GM18861 (cell line): ENCODE results near the gene ASPG.

Experiments used
- ATAC-seq: cut with Tn5 transposase; IDR thresholded peaks from one replicate; pipeline ENCODE4 v1.9.1; 2021; ENCODE audit not compliant: unreplicated experiment

Gene ASPG

DNA sequence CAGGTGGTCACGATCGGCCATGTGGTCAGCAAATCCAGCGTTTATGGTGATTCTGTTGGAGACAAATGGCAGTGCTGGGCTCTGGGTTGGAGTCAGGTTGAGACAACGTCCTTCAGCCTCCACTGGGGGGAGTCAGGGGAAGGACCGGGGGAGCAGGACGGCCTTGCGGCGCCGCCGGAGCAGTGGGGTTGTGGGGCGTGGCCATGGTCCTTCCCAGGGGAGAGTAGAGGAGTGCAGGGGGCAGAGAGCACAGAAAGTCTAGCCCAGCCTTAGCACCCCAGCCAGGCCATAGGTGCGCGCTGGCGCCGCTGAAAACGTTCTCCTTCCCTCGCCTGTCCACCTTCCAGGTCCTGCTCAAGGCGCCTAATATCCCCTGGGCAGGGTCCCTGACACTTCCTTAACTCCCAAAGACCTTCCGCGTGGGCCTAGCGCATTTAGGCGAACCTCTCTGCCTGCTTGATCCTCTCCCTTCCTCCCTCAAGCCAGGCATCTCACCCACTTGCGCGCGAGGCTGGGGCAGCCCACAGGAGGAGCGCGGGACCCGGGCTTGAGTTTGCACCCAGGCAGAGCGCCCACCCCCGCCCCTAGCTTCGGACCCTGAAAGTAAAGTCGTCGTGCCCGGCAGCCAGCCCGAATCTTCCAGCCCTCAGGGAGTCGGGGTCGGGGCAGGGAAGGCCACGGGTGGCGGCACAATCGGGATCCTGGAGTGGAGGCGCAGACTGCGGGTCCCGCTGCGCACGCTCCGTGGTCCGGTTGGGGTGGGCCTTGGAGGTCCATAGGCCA, 49.8 kb downstream of the ASPG start:
- ATAC-seq: no peak

- no peak for ATAC-seq
Measured at GRCh38 chr14:104135904-104136471, 50.5 kb downstream of the ASPG start.

- ATAC-seq: no peak
Measured at GRCh38 chr14:104136472-104137296, 51.2 kb downstream of the ASPG start.

DNA sequence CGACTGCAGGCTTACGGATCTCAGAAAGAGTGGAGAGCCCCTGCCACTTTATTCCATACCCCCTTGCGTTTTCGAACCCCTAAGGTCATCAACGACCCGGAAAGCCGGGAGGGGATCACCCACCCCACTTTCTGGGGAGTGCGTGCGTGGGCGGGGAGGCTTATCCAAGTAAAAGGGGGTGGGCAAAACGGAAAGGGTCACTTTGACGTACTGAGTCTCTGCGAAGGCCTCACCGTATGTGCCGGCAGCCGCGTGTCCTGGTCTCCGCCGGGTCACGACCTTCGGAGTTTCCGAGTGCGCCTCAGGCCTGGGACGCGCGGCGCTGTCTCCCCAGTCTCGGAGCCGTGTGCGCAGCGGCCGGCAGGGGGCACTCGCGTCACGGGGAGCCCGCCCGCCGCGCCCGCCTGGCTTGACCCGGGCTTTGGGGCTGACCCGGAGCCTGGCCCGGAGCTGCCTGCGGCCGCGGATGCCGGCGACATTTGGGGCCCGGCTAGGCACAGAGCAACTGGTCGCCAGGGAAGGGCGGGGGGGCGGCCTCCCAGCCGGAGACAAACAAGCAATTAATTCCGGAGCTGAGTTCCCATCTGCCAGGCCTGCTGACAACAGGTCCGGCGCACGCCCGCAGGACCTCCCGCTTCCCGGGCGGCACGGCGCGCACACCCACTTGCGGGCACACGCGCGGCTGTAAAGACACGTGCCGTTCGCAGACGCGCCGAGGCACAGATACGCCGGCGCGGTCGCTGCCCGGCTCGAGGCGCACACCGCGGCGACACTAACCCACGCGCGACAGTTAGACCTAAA, 52.0 kb downstream of the ASPG start:
- no peak for ATAC-seq

DNA sequence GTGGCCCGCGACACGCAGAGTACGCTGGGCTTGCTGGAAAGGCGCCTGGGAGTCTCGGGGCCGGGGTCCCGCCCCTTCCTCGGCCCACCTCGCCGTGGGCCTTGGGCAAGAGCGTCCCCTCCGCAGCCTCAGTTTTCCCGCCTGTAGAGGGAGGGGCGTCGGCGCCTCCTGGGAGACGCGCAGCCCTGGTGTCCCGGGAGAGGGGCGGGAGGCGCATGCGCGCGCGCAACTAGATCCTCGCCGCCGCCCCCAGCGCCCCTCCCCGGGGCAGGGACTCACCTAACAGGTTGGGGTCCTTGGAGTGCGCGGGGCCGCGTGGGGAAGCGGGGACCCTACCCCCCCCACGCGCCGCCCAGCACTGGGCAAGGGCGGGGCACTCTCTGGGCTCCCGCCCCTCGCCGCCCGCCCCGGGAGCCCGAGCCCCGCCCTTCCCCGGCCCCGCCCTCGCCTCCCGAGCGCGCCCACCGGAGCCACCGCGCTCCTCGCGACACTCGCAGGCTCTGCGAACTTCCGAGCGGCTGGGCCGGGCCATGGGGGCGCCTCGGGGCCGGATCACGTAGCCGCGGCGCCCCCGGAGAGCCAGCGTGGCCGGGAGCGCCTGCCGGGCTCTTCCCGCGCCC, 52.7 kb downstream of the ASPG start, which contains the start of gene KIF26A:
Gene KIF26A, plus strand, starts transcription at position 490 of the 620 bp plus-strand sequence. CDS start 136 bp downstream, outside the sequence.
- no peak for ATAC-seq

DNA sequence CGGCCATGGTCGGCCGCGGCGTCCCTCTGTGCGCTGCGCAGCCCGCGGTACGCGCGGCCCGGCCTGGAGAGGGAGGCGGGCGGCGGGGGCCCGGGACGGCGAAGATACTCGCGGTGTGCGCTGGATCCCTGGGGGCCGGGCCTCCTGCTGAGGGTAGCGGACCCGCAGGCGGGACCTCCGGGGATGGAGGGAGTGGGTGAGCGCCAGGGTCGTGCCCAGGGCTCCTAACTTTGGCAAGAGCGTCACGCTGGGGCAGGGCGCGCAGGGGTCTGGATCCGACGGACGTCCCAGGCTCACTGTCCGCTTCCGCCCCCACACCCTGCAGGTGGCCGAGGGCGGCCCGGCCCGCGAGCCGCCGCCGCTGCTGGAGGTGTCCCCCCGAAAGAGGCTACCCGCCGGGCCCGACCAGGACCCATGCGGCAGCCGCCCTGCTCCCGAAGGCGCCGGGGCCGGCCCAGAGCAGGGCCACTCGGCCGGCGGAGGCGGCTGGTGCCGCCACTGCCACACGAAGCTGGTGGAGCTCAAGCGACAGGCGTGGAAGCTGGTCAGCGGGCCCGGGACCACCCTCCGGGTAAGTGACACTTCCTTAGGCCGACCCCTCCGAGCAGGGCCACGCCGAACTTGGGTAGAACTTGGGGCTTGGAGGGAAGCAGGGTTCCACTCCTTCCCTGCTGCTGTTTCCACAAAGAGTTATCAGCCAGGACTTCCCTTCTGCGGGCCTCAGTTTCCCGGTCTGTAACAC, 53.4 kb downstream of the ASPG start:
- ATAC-seq: no peak

GRCh38 chr14:104139460-104140212, 54.1 kb downstream of the ASPG start:
- ATAC-seq: no peak

DNA sequence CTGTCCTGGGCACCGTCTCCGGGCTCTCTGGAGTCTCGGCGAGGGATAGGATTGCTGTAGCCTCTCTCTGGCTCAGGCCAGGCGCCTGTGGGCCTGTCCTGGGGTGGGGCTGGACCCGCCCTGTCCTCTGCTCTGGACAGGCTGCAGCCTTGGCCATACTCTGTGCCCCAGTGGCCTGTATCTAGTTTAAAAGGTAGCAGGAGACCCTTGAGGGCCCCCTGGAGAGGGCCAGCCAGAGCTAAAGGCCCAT, 54.6 kb downstream of the ASPG start:
- ATAC-seq: no peak

- no peak for ATAC-seq
Measured at GRCh38 chr14:104140463-104141331, 55.2 kb downstream of the ASPG start.

DNA sequence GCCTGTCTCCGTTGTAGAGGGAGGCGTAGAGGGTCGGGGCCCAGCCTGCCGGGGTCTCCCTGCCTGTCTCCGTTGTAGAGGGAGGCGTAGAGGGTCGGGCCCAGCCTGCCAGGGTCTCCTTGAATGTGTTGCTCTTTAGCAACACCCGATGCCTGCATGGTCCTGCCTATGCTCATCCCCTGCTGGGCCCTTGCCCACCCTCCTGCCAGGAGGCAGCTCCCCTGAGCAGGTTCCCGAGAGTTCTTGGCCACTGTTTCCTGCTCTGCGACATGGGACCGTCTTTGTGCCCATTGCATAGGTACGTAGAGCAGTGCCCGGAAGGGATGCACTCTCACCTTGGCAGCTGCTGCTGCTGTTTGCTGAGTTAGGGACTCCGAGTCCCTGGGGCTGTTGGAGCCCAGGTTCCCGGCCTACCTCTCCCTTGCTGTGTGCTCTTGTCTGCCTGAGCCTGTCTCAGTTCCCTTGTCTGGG, 56.2 kb downstream of the ASPG start:
- no peak for ATAC-seq

- ATAC-seq: no peak
Measured at GRCh38 chr14:104142136-104142945, 56.8 kb downstream of the ASPG start.

- no peak for ATAC-seq
Measured at GRCh38 chr14:104142946-104143470, 57.5 kb downstream of the ASPG start.

DNA sequence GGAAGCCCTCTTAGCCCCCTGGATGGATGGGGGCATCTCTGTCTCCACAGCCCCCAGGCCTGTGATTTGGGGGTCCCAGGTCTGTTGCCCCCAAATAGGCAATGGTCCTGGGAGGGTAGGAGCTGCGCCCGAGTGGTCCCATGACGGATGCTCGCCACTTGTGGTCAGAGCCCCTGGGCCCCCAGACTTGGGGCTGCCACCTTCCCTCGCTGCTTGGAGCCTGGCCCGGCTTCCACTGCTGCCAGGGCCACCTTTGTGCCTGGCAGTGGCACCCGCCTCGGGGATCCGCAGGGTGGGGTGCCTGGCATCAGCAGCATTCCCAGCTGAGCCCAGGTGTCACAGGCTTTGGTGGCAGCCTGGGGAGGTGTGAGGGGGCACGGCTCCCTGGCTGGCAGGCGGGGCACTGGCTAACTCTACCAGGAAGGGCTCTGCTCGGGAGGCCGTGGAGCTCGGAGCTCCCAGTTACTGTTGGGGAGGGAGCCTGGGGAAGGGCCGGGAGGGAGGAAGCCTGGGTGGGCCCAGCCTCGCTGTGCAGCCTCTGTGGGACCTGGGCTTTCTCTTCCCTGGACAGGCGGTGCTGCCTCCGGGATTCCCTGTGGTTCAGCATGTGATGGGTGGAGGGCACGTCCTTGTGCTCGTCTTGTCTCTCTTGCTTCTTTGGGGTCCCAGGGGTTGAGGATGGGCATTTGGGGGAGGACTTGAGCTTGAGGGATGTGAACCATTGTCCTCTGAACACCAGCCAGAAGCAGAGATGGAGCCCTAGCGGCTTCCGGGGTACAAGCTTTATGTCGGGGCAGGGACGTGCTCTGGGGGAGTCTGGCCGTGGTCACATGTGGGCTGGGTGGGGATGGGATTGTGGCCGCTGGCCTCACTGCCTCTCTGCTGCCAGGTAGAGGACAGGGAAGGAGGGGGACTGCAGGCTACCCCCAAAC, 58.3 kb downstream of the ASPG start:
- no peak for ATAC-seq

DNA sequence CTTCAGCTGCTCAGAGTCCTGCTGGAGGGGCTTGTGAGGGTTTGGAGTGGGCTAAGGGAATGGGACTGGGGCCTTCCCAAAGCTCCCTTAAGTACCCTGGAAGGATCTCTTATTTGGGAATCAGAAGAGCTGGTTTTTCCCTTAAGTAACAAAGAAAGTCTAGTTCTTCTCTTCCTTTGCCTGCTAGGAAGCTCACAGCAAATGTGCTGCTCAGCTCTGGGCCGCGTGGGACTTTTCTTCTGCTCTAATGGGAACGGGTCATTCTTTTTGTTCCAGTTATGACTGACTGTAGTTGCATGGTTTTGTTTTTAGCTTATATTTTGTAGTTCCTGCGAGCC, 58.9 kb downstream of the ASPG start:
- no peak for ATAC-seq

GRCh38 chr14:104144911-104145825, 59.7 kb downstream of the ASPG start:
- no peak for ATAC-seq
